GM12878 (cell line): ENCODE data around the gene IFI27L2. TPM values are rescaled to one million over a fixed set of nuclear protein-coding genes. Genes with fewer than 3 reads are reported as not detected.

Experiments
- ATAC-seq: fragments of 200-7000 bp; cut with Tn5 transposase; 3 replicates; pipeline ENCODE4 v1.9.1; 2020; ENCODE audit warnings: mild to moderate bottlenecking, moderate library complexity
- BruUV-seq: library from RNA; stranded (reverse); fragments of 400-500 nt; replicated peaks from 2 replicates; lab custom pipeline; 2021; lab: Mats Ljungman, UMichigan
- CTCF ChIA-PET: fragments of 300-600 bp; sonication (Branson Sonifier 250); formaldehyde crosslinking; extraction: SDS; loops from one replicate; lab custom pipeline; 2021; ENCODE audit warnings: inconsistent platforms; lab: Yijun Ruan, JAX
- POLR2A ChIA-PET: fragments of 350-600 bp; formaldehyde crosslinking; extraction: SDS; loops from one replicate; lab custom pipeline; 2021; ENCODE audit warnings: inconsistent platforms; lab: Charles Lee
- RAD21 ChIA-PET: fragments of 300-600 bp; sonication (Branson Sonifier 250); formaldehyde crosslinking; loops from one replicate; lab custom pipeline; 2023; ENCODE audit warnings: antibody characterized with exemption; ENCODE audit not compliant: unreplicated experiment; lab: Charles Lee
- SMC1A ChIA-PET: fragments of 300-600 bp; sonication (Branson Sonifier 250); formaldehyde crosslinking; loops from one replicate; lab custom pipeline; 2023; ENCODE audit not compliant: unreplicated experiment, uncharacterized antibody; lab: Charles Lee
- DNase-seq: peaks from one replicate; pipeline ENCODE4 v3.0.0-alpha.2; 2011; ENCODE audit warnings: low read depth, low spot score
- FAIRE-seq: peaks from 3 replicates; lab custom pipeline; 2011; peaks lifted over from hg19 to GRCh38; lab: Jason Lieb, UNC
- H2AFZ ChIP-seq: 2 replicates; pipeline ENCODE4 v1.6.0; 2011; ENCODE audit warnings: low read depth, low read length, control low read depth; ENCODE audit not compliant: control insufficient read depth
- H3K27ac ChIP-seq: 2 replicates; pipeline ENCODE4 v1.5.1; 2011; ENCODE audit warnings: control low read depth; ENCODE audit not compliant: control insufficient read depth, insufficient read depth
- H3K27me3 ChIP-seq, 2 experiments: replicated peaks in 1 of 2; 2 replicates each; pipeline versions ENCODE4 v1.6.0 to v1.6.1; 2011; ENCODE audit warnings: low read length in 1 of 2; ENCODE audit not compliant: control insufficient read depth in 2 of 2, insufficient read depth in 2 of 2
- H3K36me3 ChIP-seq, 2 experiments: 2 replicates each; pipeline ENCODE4 v1.5.1; 2011; ENCODE audit warnings: low read length in 1 of 2; ENCODE audit not compliant: control insufficient read depth in 2 of 2, insufficient read depth in 2 of 2
- H3K4me1 ChIP-seq: 2 replicates; pipeline ENCODE4 v1.6.1; 2011; ENCODE audit warnings: mild to moderate bottlenecking, low read length, moderate library complexity, mixed read lengths; ENCODE audit not compliant: control insufficient read depth, insufficient read depth
- H3K4me2 ChIP-seq: 2 replicates; pipeline ENCODE4 v1.6.0; 2011; ENCODE audit warnings: control low read depth; ENCODE audit not compliant: control insufficient read depth, insufficient read depth
- H3K4me3 ChIP-seq: fragments of 200-600 bp; sonication (generic); 2 replicates; pipeline ENCODE4 v1.5.1; 2016
- H3K79me2 ChIP-seq: 2 replicates; pipeline ENCODE4 v1.6.0; 2011; ENCODE audit warnings: low read length; ENCODE audit not compliant: control insufficient read depth, insufficient read depth
- H3K9ac ChIP-seq: 2 replicates; pipeline ENCODE4 v1.8.0; 2011; ENCODE audit warnings: low read length, control low read depth, mixed read lengths; ENCODE audit not compliant: control insufficient read depth, insufficient read depth
- H3K9me3 ChIP-seq: replicated peaks from 3 replicates; pipeline ENCODE4 v1.5.1; 2011; ENCODE audit warnings: mild to moderate bottlenecking, low read length; ENCODE audit not compliant: control insufficient read depth, insufficient read depth
- H4K20me1 ChIP-seq: 2 replicates; pipeline ENCODE4 v1.6.0; 2011; ENCODE audit not compliant: control insufficient read depth, insufficient read depth
- CHD2 ChIP-seq: IDR thresholded peaks from 2 replicates; pipeline ENCODE4 v1.6.1; 2011; ENCODE audit warnings: low read depth, low read length, improper control_type of control experiment, borderline replicate concordance
- RBBP5 ChIP-seq: fragments of 200-600 bp; sonication (generic); conservative IDR thresholded peaks from 2 replicates; pipeline ENCODE4 v1.6.1; 2016
- RCOR1 ChIP-seq: conservative IDR thresholded peaks from 2 replicates; pipeline ENCODE4 v1.6.1; 2012; ENCODE audit warnings: low read depth, low read length, improper control_type of control experiment
- SUZ12 ChIP-seq: fragments of 200-600 bp; sonication (generic); IDR thresholded peaks from one replicate; pipeline ENCODE4 v1.6.1; 2018; ENCODE audit warnings: antibody characterized with exemption, mild to moderate bottlenecking; ENCODE audit not compliant: unreplicated experiment
- WGBS: methylation state at CpG from one replicate; pipeline ENCODE4 v1.1.6; 2016; ENCODE audit warnings: low lambda C conversion rate; ENCODE audit not compliant: insufficient replicate concordance, insufficient coverage; ENCODE audit errors: missing lambda C conversion rate; 5-methylcytosine and 5-hydroxymethylcytosine counted together
- in situ Hi-C: fragments of 300-500 bp; cut with MboI; formaldehyde crosslinking; loops from 9 replicates; pipeline ENCODE4 v1.14.3; 2018; ENCODE audit warnings: mixed read lengths
- intact Hi-C: fragments of 100-400 bp; cut with micrococcal nuclease; formaldehyde crosslinking; loops from one replicate; pipeline ENCODE4 v1.14.2; 2022; ENCODE audit not compliant: unreplicated experiment
- polyA plus RNA-seq, 11 experiments: library from polyadenylated mRNA; depleted of rRNA in 4 of 11; unstranded in 6 of 11; stranded (reverse) in 5 of 11; fragments of >200 nt; fragmentation: Nextera tagmentation in 4 of 11; fragmentation: Illumina TruSeq in 1 of 11; extraction: Ambion mirVana in 4 of 11; extraction: Trizol in 1 of 11; gene quantifications; 1 replicate in 1 of 11; 2 replicates in 10 of 11; pipeline versions ENCODE4 v1.2.1 to v1.2.3, GENCODE V29; 2011 to 2016; ENCODE audit warnings: inconsistent platforms in 2 of 11, missing spikeins in 2 of 11, low read depth in 1 of 11
- total RNA-seq, 4 experiments: library from RNA; depleted of rRNA in 3 of 4; stranded (reverse); fragments of >200 nt in 3 of 4; fragmentation: Illumina TruSeq in 1 of 4; extraction: Trizol in 1 of 4; gene quantifications; 2 replicates each; pipeline versions ENCODE4 v1.2.1 to v1.2.3, GENCODE V29; 2013 to 2021
- TF ChIP-seq, protein P1 (sequence below): IDR thresholded peaks from 2 replicates; pipeline ENCODE4 v1.6.1; 2012; ENCODE audit warnings: mild to moderate bottlenecking, low read depth, low read length
- TF ChIP-seq, protein P2 (sequence below): IDR thresholded peaks from 2 replicates; pipeline ENCODE4 v1.6.1; 2011; ENCODE audit warnings: borderline replicate concordance, low read depth, mild to moderate bottlenecking, moderate library complexity, low read length; ENCODE audit not compliant: insufficient read depth, poor library complexity, severe bottlenecking
- TF ChIP-seq, protein P3 (sequence below): fragments of 450-650 bp; formaldehyde crosslinking; IDR thresholded peaks from 2 replicates; pipeline ENCODE4 v1.4.0; 2020; ENCODE audit warnings: mild to moderate bottlenecking, moderate library complexity
- TF ChIP-seq, protein P4 (sequence below): fragments of 450-650 bp; formaldehyde crosslinking; IDR thresholded peaks from 2 replicates; pipeline ENCODE4 v1.4.0; 2022; ENCODE audit warnings: mild to moderate bottlenecking, moderate library complexity

The IFI27L2 gene
- total and polyA plus RNA-seq, 10 of the 15 experiments (the other 5 are each of a cell fraction or from before 2014, with no cell fraction given), result 26.6 to 134 (median 60.3) TPM

DNA sequence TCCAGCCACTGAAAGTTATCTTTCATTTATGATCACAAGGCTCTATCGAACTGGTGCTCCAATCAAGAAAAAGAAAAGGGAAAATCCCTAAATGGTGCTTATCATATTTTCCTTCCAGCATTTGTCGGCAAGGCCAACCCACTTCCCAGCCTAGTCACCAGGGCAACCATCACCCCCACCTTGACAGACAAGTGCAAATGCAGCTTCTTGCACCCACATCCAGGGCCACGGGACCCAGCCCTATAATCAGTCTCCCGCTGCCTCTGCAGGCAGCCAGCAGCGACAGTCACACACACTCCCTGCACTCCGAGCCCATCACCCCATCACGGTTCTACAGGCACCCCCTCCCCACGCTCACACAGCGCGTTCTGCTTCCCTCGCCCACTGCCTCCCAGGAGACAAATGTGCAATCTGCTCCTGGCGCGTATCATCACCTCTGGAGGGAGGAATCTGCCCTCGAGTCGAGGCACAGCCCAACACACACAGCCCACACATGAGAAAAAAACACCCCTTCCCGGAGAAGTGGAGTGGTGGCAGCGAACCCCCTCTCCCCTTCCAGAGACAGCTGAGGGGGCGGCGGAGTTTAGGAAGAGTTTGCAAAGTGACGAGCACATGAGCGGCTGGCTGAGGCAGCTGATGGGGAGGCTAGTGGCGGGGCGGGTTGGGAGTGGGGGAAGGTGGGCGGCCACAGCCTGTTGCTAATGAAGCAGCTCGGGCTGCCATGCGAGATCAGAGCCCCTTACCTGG, 35.5 kb upstream of the IFI27L2 start (continued):
- TF ChIP-seq, protein P1, sequence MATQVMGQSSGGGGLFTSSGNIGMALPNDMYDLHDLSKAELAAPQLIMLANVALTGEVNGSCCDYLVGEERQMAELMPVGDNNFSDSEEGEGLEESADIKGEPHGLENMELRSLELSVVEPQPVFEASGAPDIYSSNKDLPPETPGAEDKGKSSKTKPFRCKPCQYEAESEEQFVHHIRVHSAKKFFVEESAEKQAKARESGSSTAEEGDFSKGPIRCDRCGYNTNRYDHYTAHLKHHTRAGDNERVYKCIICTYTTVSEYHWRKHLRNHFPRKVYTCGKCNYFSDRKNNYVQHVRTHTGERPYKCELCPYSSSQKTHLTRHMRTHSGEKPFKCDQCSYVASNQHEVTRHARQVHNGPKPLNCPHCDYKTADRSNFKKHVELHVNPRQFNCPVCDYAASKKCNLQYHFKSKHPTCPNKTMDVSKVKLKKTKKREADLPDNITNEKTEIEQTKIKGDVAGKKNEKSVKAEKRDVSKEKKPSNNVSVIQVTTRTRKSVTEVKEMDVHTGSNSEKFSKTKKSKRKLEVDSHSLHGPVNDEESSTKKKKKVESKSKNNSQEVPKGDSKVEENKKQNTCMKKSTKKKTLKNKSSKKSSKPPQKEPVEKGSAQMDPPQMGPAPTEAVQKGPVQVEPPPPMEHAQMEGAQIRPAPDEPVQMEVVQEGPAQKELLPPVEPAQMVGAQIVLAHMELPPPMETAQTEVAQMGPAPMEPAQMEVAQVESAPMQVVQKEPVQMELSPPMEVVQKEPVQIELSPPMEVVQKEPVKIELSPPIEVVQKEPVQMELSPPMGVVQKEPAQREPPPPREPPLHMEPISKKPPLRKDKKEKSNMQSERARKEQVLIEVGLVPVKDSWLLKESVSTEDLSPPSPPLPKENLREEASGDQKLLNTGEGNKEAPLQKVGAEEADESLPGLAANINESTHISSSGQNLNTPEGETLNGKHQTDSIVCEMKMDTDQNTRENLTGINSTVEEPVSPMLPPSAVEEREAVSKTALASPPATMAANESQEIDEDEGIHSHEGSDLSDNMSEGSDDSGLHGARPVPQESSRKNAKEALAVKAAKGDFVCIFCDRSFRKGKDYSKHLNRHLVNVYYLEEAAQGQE, result no peak
- no peak for TF ChIP-seq RBBP5
- TF ChIP-seq, all 136 proteins: peak for 0

DNA sequence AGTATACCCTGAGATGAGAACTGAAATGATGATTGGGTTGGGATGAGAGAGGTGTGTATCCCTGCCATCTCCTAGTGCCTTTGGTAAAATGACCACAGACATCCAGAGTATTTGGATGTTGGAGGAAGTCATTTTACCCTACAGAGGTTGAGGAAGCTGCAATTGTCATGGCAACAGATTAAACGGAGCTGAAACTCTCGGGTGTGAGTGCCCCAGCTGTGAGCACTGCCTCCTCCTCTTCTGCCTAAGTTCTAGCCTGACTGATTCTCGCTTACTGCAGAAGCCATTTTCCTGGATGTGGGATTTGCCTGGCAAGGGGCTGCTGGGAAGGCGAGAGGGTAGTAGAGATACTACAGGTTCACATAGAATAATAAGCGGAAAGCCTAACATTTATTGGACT, 34.4 kb upstream of the IFI27L2 start:
- Histone ChIP-seq H3K9me3 (no peaks in the 10 kb centered on the region), H3K27ac (no peak overlapping the region), H3K79me2 (no peaks in the 10 kb centered on the region), H3K27me3 (peaks cover 0 to 2% of the 10 kb centered on the region in 2 experiments; a peak in 1 of 4 replicates), H4K20me1 (no peaks in the 10 kb centered on the region), H3K36me3 (no peaks in the 10 kb centered on the region), H2AFZ (no peak overlapping the region), H3K4me3 (no peak overlapping the region), H3K4me2 (no peak overlapping the region), H3K9ac (no peak overlapping the region), H3K4me1 (peaks cover 3% of the 10 kb centered on the region; the same call in 1 of the 2 replicates)
- in situ Hi-C loops (no loop called here), intact Hi-C loops (no loop called here)
- DNase-seq, result no peak
- ChIA-PET RAD21 (no interaction called here), POLR2A (no interaction called here), CTCF (interaction anchor here (1.2 kb wide), 1 partner anchor 27 kb away, joined by 5 read pairs; no protein-coding TSS in a partner anchor), SMC1A (no interaction called here)
- ATAC-seq, result no peak
- BruUV-seq, result no TSS peak
- 57% methylated on average over 5 of the region's 5 CpGs for WGBS
- FAIRE-seq, result no peak
- no peak for TF ChIP-seq RCOR1
- TF ChIP-seq, protein P2, sequence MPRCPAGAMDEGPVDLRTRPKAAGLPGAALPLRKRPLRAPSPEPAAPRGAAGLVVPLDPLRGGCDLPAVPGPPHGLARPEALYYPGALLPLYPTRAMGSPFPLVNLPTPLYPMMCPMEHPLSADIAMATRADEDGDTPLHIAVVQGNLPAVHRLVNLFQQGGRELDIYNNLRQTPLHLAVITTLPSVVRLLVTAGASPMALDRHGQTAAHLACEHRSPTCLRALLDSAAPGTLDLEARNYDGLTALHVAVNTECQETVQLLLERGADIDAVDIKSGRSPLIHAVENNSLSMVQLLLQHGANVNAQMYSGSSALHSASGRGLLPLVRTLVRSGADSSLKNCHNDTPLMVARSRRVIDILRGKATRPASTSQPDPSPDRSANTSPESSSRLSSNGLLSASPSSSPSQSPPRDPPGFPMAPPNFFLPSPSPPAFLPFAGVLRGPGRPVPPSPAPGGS, result no peak
- no peak for TF ChIP-seq CHD2
- no peak for TF ChIP-seq SUZ12
- TF ChIP-seq, protein P3, sequence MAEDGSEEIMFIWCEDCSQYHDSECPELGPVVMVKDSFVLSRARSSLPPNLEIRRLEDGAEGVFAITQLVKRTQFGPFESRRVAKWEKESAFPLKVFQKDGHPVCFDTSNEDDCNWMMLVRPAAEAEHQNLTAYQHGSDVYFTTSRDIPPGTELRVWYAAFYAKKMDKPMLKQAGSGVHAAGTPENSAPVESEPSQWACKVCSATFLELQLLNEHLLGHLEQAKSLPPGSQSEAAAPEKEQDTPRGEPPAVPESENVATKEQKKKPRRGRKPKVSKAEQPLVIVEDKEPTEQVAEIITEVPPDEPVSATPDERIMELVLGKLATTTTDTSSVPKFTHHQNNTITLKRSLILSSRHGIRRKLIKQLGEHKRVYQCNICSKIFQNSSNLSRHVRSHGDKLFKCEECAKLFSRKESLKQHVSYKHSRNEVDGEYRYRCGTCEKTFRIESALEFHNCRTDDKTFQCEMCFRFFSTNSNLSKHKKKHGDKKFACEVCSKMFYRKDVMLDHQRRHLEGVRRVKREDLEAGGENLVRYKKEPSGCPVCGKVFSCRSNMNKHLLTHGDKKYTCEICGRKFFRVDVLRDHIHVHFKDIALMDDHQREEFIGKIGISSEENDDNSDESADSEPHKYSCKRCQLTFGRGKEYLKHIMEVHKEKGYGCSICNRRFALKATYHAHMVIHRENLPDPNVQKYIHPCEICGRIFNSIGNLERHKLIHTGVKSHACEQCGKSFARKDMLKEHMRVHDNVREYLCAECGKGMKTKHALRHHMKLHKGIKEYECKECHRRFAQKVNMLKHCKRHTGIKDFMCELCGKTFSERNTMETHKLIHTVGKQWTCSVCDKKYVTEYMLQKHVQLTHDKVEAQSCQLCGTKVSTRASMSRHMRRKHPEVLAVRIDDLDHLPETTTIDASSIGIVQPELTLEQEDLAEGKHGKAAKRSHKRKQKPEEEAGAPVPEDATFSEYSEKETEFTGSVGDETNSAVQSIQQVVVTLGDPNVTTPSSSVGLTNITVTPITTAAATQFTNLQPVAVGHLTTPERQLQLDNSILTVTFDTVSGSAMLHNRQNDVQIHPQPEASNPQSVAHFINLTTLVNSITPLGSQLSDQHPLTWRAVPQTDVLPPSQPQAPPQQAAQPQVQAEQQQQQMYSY, result no peak
- TF ChIP-seq, protein P4, sequence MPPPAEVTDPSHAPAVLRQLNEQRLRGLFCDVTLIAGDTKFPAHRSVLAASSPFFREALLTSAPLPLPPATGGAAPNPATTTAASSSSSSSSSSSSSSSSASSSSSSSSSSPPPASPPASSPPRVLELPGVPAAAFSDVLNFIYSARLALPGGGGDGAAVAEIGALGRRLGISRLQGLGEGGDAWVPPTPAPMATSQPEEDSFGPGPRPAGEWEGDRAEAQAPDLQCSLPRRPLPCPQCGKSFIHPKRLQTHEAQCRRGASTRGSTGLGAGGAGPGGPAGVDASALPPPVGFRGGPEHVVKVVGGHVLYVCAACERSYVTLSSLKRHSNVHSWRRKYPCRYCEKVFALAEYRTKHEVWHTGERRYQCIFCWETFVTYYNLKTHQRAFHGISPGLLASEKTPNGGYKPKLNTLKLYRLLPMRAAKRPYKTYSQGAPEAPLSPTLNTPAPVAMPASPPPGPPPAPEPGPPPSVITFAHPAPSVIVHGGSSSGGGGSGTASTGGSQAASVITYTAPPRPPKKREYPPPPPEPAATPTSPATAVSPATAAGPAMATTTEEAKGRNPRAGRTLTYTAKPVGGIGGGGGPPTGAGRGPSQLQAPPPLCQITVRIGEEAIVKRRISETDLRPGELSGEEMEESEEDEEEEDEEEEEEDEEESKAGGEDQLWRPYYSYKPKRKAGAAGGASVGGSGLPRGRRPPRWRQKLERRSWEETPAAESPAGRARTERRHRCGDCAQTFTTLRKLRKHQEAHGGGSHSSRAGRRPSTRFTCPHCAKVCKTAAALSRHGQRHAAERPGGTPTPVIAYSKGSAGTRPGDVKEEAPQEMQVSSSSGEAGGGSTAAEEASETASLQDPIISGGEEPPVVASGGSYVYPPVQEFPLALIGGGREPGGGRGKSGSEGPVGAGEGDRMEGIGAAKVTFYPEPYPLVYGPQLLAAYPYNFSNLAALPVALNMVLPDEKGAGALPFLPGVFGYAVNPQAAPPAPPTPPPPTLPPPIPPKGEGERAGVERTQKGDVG (CRISPR knock-in tag), result no peak
